Measurements from ENCODE around the gene GBP4. TPM values are rescaled to one million over a fixed set of nuclear protein-coding genes. Genes with fewer than 3 reads are reported as not detected.

The GBP4 gene
- total and polyA plus RNA-seq, 2 experiments from 2014 or later: 0.03 TPM; not detected in 1

- Mint-ChIP-seq H3K36me3 (ENCODE audit: low read depth) (peaks cover 5% of the 10 kb centered on the region; the same call in 2 of the 3 replicates), H3K27me3 (ENCODE audit: insufficient read depth, low read depth, poor library complexity) (peaks cover 2% of the 10 kb centered on the region)
Observed at GRCh38 chr1:89199525-89200031, 836 bp upstream of the GBP4 start.

More at GRCh38 chr1:89199525-89200031, 836 bp upstream of the GBP4 start:
- TF ChIP-seq ETS1 (IDR thresholded peaks at IDR 0.05): no peak
- no peak for TF ChIP-seq CTCF (conservative IDR thresholded peaks at IDR 0.05; ENCODE audit: low read depth in 2 of 2)
- no peak for TF ChIP-seq EZH2 (IDR thresholded peaks at IDR 0.05; ENCODE audit: low read depth, unreplicated experiment)
- TF ChIP-seq ZNF331 (CRISPR knock-in tag; IDR thresholded peaks at IDR 0.05; ENCODE audit: low read depth): no peak
- no peak for TF ChIP-seq POLR2AphosphoS5 (IDR thresholded peaks at IDR 0.05; ENCODE audit: low read depth)
- TF ChIP-seq EZH2phosphoT487 (IDR thresholded peaks at IDR 0.05; ENCODE audit: unreplicated experiment): no peak
- no peak for TF ChIP-seq CREB1 (CRISPR knock-in tag; IDR thresholded peaks at IDR 0.05; ENCODE audit: low read depth)
- no peak for TF ChIP-seq ZNF114 (CRISPR knock-in tag; IDR thresholded peaks at IDR 0.05)
- no peak for TF ChIP-seq NANOG (IDR thresholded peaks at IDR 0.05; ENCODE audit: borderline replicate concordance)
- TF ChIP-seq REST (IDR thresholded peaks at IDR 0.05; ENCODE audit: unreplicated experiment): no peak
- TF ChIP-seq ZNF462 (CRISPR knock-in tag; IDR thresholded peaks at IDR 0.05): no peak
- no peak for TF ChIP-seq JUNB (IDR thresholded peaks at IDR 0.05; ENCODE audit: unreplicated experiment)
- no peak for TF ChIP-seq STAT1 (IDR thresholded peaks at IDR 0.05; ENCODE audit: unreplicated experiment)
- Histone ChIP-seq H3K4me1 (ENCODE audit: insufficient read depth) (no peaks in the 10 kb centered on the region), H3K4me2 (no peak overlapping the region), H3K36me3 (ENCODE audit: insufficient read depth) (no peaks in the 10 kb centered on the region), H3K4me3 (no peak overlapping the region), H3K9me2 (ENCODE audit: insufficient read depth) (no peaks in the 10 kb centered on the region), H4K20me1 (replicated peaks; ENCODE audit: insufficient read depth) (no peaks in the 10 kb centered on the region), H3F3A (replicated peaks; ENCODE audit: low read depth) (no peaks in the 10 kb centered on the region), H3K27me3 (ENCODE audit: insufficient read depth) (no peaks in the 10 kb centered on the region), H3K79me2 (replicated peaks; ENCODE audit: insufficient read depth) (no peaks in the 10 kb centered on the region), H2AFZ (no peak overlapping the region), H3K27ac (ENCODE audit: low read depth) (no peak overlapping the region)
- no peak for DNase-seq (ENCODE audit: low spot score)
- Mint-ChIP-seq H3K9me3 (peaks cover 10% of the 10 kb centered on the region), H3K4me3 (no peak overlapping the region), H3K4me1 (peaks cover 6% of the 10 kb centered on the region; the same call in 2 of the 3 replicates), H3K27ac (no peak overlapping the region)
- ATAC-seq: no peak
